ENCODE measurements around the gene WIF1.

The WIF1 gene
- total RNA-seq: 0 to 0.12 (median 0) reads per million in 9 experiments

- Mint-ChIP-seq H3K4me3 (peak within 1 kb of the TSS; percentile 59 to 63), H3K27ac (no peak within 1 kb of the TSS), H3K27me3 (peaks cover 49 to 59% of the 10 kb centered on the region in 2 donors), H3K9me3 (no peaks in the 10 kb centered on the region), H3K4me1 (ENCODE audit: low read depth in 2 of 2) (peaks cover 7 to 8% of the 10 kb centered on the region in 2 donors), H3K36me3 (ENCODE audit: insufficient read depth) (no peaks in the 10 kb centered on the region)
- ATAC-seq (replicated peaks) (peak; percentile 61), DNase-seq (no peak)
Measured at GRCh38 chr12:65121049-65121955, at the start of gene WIF1. Gene WIF1 (minus strand): TSS chr12:65121305. CDS start chr12:65121191, 114 bp downstream.

GRCh38 chr12:65170209-65170881 lies 49.2 kb upstream of the WIF1 start:
- peaks cover 0 to 7% of the 10 kb centered on the region in 2 donors for H3K27me3 Mint-ChIP-seq
- H3K4me1 Mint-ChIP-seq (ENCODE audit: low read depth in 2 of 2): peaks cover 25 to 27% of the 10 kb centered on the region in 2 donors
- H3K36me3 Mint-ChIP-seq (ENCODE audit: insufficient read depth): peaks cover 23% of the 10 kb centered on the region
- H3K9me3 Mint-ChIP-seq: no peaks in the 10 kb centered on the region
- H3K4me3 Mint-ChIP-seq: peak overlapping the region; percentile 92 to 93
- DNase-seq (peak; percentile 48 to 61 (median 57)), ATAC-seq (replicated peaks) (peak; percentile 43)
- H3K27ac Mint-ChIP-seq: peak overlapping the region; percentile 99

DNA sequence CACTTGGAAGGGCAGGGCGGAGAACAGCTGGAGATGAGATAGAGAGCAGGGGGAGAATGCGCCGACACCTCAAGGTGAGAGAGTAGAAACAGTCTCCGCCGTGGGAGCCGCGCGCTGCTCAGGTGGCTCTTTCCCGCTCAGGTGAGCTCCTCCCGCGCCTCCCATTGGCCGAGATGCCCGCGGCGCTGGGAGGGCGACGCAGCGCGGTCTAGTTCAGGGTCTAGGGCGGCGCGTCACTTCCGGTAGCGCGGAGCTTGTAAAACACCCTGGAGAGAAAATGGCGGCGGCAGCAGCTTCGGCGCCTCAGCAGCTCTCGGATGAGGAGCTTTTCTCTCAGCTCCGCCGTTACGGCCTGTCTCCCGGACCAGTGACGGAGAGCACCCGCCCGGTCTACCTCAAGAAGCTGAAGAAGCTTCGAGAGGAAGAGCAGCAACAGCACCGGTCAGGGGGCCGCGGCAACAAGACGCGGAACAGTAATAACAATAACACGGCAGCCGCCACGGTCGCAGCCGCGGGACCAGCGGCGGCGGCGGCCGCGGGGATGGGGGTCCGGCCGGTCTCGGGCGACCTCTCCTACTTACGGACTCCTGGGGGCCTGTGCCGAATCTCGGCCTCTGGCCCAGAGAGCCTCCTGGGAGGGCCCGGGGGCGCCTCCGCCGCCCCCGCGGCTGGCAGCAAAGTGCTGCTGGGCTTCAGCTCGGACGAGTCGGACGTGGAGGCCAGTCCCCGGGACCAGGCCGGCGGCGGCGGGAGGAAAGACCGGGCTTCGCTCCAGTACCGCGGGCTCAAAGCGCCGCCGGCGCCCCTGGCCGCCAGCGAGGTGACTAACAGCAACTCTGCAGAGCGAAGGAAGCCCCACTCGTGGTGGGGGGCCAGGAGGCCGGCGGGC lies 48.5 kb upstream of the WIF1 start, which contains the start of gene LEMD3:
LEMD3 (plus strand) TSS at position 264 of the 889 bp plus-strand sequence; CDS start at position 278, 14 bp downstream.
- Mint-ChIP-seq H3K4me3 (peak within 1 kb of the TSS; percentile 92 to 93), H3K27ac (peak within 1 kb of the TSS; percentile 99), H3K4me1 (ENCODE audit: low read depth in 2 of 2) (peaks cover 25 to 27% of the 10 kb centered on the region in 2 donors), H3K36me3 (ENCODE audit: insufficient read depth) (peaks cover 23% of the 10 kb centered on the region), H3K27me3 (peaks cover 0 to 7% of the 10 kb centered on the region in 2 donors), H3K9me3 (no peaks in the 10 kb centered on the region)
- ATAC-seq (replicated peaks): peak; percentile 90
- peak; percentile 88 to 91 (median 90) for DNase-seq

DNA sequence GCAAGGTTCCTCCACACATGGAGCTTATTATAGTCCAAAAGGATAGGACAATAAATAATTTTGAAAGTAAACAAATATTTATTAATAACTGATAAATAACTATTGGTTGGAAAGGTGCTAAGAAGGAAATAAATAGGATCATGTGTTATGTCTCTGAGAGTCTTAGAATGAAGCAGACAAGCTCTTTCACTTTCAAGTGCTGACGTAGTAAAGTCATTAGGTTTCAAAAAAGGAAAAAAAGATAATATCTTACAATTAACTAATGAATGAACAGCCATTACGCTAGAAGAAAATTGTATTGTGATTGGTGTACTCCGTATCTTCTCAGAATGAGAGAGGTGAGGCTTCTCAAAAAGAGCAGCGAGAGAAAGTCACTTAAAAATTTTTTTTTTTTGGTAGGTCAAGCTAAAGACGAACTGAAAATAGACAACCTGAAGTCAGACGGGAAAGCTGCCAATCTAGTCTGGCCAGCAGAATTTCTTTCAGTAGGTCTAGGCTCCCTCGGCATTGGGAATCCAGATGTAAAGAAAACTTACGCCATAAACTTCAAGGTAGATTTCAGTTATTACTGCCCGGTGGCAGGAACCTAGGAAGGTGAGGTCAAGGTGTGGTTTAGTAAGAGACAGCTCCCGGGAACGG lies 47.7 kb upstream of the WIF1 start:
- peaks cover 25 to 27% of the 10 kb centered on the region in 2 donors for H3K4me1 Mint-ChIP-seq (ENCODE audit: low read depth in 2 of 2)
- H3K27me3 Mint-ChIP-seq: peaks cover 0 to 8% of the 10 kb centered on the region in 2 donors
- DNase-seq (no peak), ATAC-seq (replicated peaks) (peak; percentile 3)
- peaks cover 23% of the 10 kb centered on the region for H3K36me3 Mint-ChIP-seq (ENCODE audit: insufficient read depth)
- H3K4me3 Mint-ChIP-seq: peak overlapping the region; percentile 92 to 93
- H3K9me3 Mint-ChIP-seq: no peaks in the 10 kb centered on the region
- peak overlapping the region; percentile 99 for H3K27ac Mint-ChIP-seq

DNA sequence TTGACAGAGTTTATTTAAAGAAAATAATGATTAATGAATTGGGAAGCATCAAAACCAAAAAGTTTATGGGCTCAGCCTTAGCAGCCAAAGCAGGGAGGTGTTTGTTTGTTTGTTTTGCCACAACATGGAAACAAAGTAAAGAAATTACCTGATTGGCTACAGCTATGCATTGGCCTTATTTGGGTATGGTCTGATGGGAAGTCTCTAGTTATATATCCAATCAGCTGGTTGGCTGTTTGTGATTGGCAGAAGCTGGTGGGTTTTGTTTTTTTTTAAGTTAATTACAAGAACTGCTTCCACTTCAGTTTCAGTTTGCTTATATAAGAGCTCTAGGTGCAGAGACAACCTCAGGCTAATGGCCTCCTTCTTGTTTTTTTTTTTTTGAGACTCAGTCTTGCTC lies 43.7 kb upstream of the WIF1 start:
- Mint-ChIP-seq H3K4me3 (no peak overlapping the region), H3K27me3 (peaks cover 23 to 37% of the 10 kb centered on the region in 2 donors), H3K27ac (no peak overlapping the region), H3K4me1 (ENCODE audit: low read depth in 2 of 2) (peaks cover 0 to 6% of the 10 kb centered on the region in 2 donors), H3K36me3 (ENCODE audit: insufficient read depth) (peaks cover 11% of the 10 kb centered on the region), H3K9me3 (no peaks in the 10 kb centered on the region)
- ATAC-seq (replicated peaks): no peak
- DNase-seq: no peak

DNA sequence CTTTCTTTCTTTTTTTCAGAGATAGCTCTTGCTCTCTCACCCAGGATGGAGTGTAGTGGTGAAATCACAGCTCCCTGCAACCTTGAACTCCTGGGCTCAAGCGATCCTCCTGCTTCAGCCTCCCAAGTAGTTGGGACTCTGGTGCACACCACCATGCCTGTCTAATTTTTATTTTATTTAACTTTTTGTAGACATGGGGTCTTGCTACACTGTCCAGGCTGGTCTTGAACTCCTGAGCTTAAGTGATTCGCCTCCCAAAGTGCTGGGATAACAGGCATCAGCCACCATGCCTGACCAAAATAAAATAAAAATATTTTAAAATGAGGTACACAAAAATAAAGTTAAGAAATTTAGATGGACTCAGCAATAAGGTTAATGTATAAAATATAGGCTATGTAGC lies 43.1 kb upstream of the WIF1 start:
- H3K9me3 Mint-ChIP-seq: no peaks in the 10 kb centered on the region
- H3K27ac Mint-ChIP-seq: no peak overlapping the region
- ATAC-seq (replicated peaks) (no peak), DNase-seq (no peak)
- H3K27me3 Mint-ChIP-seq: peaks cover 24 to 40% of the 10 kb centered on the region in 2 donors
- peaks cover 7% of the 10 kb centered on the region for H3K36me3 Mint-ChIP-seq (ENCODE audit: insufficient read depth)
- peaks cover 0 to 5% of the 10 kb centered on the region in 2 donors for H3K4me1 Mint-ChIP-seq (ENCODE audit: low read depth in 2 of 2)
- H3K4me3 Mint-ChIP-seq: no peak overlapping the region

DNA sequence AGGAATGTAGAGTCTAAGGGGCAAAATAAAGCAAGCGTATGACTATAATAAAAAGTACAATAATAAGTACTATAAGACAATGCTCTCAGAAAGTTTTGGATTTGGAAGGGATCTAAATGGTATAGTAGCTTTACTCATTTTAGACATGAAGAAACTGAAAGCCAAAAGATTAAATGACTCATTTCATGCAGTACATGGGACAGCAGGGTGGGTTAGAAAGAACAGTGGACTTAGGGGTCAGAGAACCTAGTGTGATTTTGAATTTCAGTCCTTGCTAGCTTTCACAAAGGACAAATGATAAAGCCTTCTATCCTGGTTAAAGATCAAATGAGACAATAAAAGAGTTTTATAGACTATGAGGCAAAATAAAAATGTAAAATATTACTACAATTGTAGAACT lies 41.5 kb upstream of the WIF1 start:
- H3K27me3 Mint-ChIP-seq: peaks cover 24 to 40% of the 10 kb centered on the region in 2 donors
- H3K27ac Mint-ChIP-seq: no peak overlapping the region
- ATAC-seq (replicated peaks) (no peak), DNase-seq (no peak)
- no peaks in the 10 kb centered on the region for H3K9me3 Mint-ChIP-seq
- no peak overlapping the region for H3K4me3 Mint-ChIP-seq
- H3K4me1 Mint-ChIP-seq (ENCODE audit: low read depth in 2 of 2): no peaks in the 10 kb centered on the region
- no peaks in the 10 kb centered on the region for H3K36me3 Mint-ChIP-seq (ENCODE audit: insufficient read depth)

GRCh38 chr12:65157091-65157490 lies 36.0 kb upstream of the WIF1 start:
- Mint-ChIP-seq H3K27ac (peak overlapping the region in 1 of 2 donors; percentile 83), H3K27me3 (peaks cover 16 to 17% of the 10 kb centered on the region in 2 donors), H3K36me3 (ENCODE audit: insufficient read depth) (no peaks in the 10 kb centered on the region), H3K9me3 (no peaks in the 10 kb centered on the region), H3K4me1 (ENCODE audit: low read depth in 2 of 2) (peaks cover 4 to 9% of the 10 kb centered on the region in 2 donors), H3K4me3 (peak overlapping the region in 1 of 2 donors; percentile 70)
- ATAC-seq (replicated peaks): no peak
- no peak for DNase-seq

DNA sequence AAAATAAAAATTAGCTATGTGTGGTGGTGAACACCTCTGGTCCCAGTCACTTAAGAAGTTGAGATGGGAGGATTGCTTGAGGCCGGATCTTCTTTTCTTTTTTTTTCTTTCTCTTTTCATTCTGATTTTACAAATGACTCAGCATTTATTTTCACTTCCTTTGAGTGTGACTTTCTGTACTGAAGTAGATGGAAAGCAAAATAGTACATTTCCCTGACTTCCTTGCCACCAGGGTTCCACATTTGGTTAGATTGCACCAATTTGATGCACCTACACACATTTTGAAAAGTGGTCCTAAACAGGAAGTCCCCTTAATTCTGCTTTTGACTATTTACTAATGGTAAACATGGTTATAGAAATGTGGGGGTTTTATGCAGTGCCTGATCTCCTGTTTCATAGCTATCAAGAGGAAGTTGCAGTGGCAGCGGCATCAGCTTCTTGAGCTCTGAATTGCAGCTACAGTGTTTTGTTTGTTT lies 35.3 kb upstream of the WIF1 start:
- Mint-ChIP-seq H3K4me1 (ENCODE audit: low read depth in 2 of 2) (peaks cover 4 to 9% of the 10 kb centered on the region in 2 donors), H3K27ac (peak overlapping the region; percentile 17 to 83), H3K36me3 (ENCODE audit: insufficient read depth) (no peaks in the 10 kb centered on the region), H3K27me3 (peaks cover 17 to 24% of the 10 kb centered on the region in 2 donors), H3K9me3 (no peaks in the 10 kb centered on the region), H3K4me3 (peak overlapping the region; percentile 7 to 70)
- no peak for DNase-seq
- peak; percentile 66 for ATAC-seq (replicated peaks)

GRCh38 chr12:65155784-65156183 lies 34.7 kb upstream of the WIF1 start:
- Mint-ChIP-seq H3K9me3 (no peaks in the 10 kb centered on the region), H3K4me1 (ENCODE audit: low read depth in 2 of 2) (peaks cover 4 to 9% of the 10 kb centered on the region in 2 donors), H3K36me3 (ENCODE audit: insufficient read depth) (no peaks in the 10 kb centered on the region), H3K27ac (peak overlapping the region; percentile 17 to 35), H3K4me3 (no peak overlapping the region), H3K27me3 (peaks cover 23 to 25% of the 10 kb centered on the region in 2 donors)
- ATAC-seq (replicated peaks) (no peak), DNase-seq (no peak)

- Mint-ChIP-seq H3K4me1 (ENCODE audit: low read depth in 2 of 2) (peaks cover 4 to 9% of the 10 kb centered on the region in 2 donors), H3K36me3 (ENCODE audit: insufficient read depth) (no peaks in the 10 kb centered on the region), H3K27me3 (peaks cover 22 to 31% of the 10 kb centered on the region in 2 donors), H3K9me3 (no peaks in the 10 kb centered on the region), H3K27ac (no peak overlapping the region), H3K4me3 (no peak overlapping the region)
- ATAC-seq (replicated peaks) (no peak), DNase-seq (no peak)
Measured at GRCh38 chr12:65152596-65152995, 31.5 kb upstream of the WIF1 start.

DNA sequence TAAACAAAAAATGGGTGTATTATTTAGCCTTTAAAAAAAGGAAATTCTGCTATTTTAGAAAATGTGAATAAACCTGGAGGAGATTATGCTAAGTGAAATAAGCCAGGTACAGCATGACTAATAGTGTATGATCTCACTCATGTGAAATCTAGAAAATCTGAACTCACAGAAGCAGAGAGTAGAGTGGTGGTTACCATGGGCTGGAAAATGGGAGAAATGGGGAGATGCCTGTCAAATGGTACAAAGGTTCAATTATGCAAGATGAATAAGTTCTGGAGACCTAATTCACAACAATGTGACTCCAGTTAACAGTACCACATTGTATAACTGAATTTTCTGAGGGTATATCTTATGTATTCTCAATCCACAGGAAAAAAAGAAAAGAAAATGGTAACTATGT lies 30.9 kb upstream of the WIF1 start:
- ATAC-seq (replicated peaks) (no peak), DNase-seq (no peak)
- no peak overlapping the region for H3K4me3 Mint-ChIP-seq
- H3K9me3 Mint-ChIP-seq: no peaks in the 10 kb centered on the region
- no peaks in the 10 kb centered on the region for H3K36me3 Mint-ChIP-seq (ENCODE audit: insufficient read depth)
- peaks cover 22 to 31% of the 10 kb centered on the region in 2 donors for H3K27me3 Mint-ChIP-seq
- no peak overlapping the region for H3K27ac Mint-ChIP-seq
- H3K4me1 Mint-ChIP-seq (ENCODE audit: low read depth in 2 of 2): peaks cover 4 to 9% of the 10 kb centered on the region in 2 donors
